GM19193 (cell line): ENCODE data around the gene CCNT2.
A peak's percentile ranks its signal among the peaks of the same experiment; 100 is the strongest.

Source experiments
- POLR2A ChIP-seq: IDR thresholded peaks from 4 replicates; pipeline ENCODE4 v1.6.1; 2011; ENCODE audit not compliant: insufficient read depth, insufficient read length; ENCODE audit errors: extremely low read depth

Gene CCNT2

DNA sequence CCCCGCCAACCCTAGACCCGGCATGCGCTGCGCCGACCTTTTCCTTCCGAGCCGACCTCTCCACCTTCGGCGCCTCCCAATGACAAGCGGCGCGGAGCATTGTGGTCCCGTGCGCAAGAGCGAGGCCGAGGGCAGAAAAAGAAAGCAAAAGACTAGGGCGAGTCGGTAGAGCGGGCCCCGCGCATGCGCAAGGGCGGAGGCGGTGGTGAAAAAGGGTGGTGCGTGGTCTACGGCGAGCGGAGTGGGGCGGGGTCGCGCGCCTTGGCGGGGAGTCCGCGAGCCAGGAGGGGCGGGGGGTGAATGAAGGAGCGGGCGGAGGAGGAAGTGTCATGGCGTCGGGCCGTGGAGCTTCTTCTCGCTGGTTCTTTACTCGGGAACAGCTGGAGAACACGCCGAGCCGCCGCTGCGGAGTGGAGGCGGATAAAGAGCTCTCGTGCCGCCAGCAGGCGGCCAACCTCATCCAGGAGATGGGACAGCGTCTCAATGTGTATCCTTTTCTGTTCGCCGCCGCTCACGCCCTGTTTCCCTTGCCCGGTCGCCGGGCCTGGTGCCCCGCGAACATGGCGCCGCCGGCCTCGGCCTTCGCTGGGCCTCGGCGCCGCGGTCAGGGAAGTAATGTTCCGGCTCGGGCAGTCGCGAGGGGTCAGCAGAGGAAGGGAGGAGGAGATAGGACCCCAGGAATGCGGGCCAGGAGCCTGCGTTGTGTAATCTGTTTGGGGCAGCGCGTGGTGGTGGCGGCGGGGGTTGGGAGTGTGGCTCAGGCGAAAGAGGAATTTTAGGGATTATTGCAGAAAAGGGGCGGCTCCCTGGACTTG lies at the start of gene CCNT2:
TSS of gene CCNT2 (plus strand) at position 297 of the 815 bp plus-strand sequence. CDS start at position 330, 33 bp downstream.
- peak; percentile 74 for TF ChIP-seq POLR2A

DNA sequence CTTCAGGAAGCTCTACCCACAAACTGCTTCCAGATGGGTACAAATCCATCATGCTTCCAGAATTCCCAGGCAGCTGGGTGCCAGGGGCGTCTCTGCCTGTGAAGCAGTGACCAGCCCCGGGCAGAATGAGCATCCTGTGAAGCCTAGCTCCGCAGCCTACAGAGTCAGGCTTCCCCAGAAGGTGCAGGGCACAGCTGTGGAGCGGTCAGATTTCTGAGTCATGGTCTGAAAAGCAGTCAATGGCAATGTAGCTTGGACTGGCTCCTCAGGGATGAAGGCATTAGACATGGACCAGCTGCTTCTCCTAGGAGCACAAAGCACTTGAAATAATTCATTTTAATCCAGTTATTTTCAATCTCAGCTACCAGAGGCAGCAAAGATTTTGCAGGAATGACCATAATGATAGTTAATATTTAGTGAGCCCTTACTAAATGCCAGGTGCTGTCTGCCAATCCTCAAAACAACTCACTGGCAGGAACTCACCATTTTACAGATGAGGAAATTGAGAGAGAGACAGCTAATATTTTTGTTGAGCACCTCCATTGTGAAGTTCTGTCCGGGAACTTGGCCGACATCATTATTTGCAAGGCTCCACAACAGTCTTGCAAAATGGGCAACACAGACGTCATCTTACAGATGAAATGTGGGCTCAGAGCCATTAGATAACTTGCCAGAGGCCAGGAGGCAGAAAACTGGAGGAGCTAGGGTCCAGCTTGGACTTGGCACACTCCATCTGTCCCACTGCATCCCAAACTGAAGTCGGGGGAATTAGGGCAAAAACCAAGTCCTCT lies 48.5 kb upstream of the CCNT2 start:
- no peak for TF ChIP-seq POLR2A

GRCh38 chr2:134873152-134873551 lies 45.5 kb upstream of the CCNT2 start:
- TF ChIP-seq POLR2A = no peak

DNA sequence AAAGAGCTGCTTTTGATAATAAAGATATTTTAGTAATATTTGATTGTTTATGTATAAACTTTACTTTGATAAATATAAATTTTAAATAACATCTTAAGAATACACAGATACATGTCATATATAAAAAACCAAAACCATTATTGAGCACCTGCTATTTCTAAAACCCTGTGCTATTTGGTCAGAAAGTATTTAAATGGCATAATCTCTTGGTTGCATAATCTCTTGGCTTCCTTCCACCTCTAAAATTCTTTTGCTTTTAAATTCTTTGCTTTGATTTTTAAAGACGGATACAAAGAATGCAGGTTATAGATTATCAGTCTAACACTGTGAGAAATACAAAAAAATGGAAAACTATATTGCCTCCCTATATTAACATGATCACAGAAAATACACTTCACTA lies 43.3 kb upstream of the CCNT2 start:
- TF ChIP-seq POLR2A = no peak

DNA sequence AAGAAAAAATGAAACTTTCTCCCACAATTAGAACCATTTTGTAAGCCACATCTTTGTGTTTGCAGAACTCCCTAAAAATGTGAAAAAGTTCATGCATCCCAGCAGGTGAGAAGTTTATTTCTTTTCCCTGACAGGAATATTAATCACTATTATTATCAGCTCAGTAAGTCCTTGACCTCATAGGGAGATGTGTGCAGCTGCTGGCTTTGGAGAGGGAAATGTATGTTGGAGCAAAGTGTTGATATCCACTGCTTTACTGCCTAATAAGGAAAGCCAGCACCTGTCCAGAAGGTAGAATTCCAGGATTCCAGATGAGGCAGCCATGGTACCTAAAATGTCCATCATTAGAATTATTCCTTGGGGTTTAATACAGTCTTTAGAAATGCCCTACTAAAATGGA lies 35.8 kb upstream of the CCNT2 start:
- no peak for TF ChIP-seq POLR2A

- no peak for TF ChIP-seq POLR2A
Measured at GRCh38 chr2:134883552-134884293, 34.9 kb upstream of the CCNT2 start.

GRCh38 chr2:134884435-134884834 lies 34.2 kb upstream of the CCNT2 start:
- no peak for TF ChIP-seq POLR2A

DNA sequence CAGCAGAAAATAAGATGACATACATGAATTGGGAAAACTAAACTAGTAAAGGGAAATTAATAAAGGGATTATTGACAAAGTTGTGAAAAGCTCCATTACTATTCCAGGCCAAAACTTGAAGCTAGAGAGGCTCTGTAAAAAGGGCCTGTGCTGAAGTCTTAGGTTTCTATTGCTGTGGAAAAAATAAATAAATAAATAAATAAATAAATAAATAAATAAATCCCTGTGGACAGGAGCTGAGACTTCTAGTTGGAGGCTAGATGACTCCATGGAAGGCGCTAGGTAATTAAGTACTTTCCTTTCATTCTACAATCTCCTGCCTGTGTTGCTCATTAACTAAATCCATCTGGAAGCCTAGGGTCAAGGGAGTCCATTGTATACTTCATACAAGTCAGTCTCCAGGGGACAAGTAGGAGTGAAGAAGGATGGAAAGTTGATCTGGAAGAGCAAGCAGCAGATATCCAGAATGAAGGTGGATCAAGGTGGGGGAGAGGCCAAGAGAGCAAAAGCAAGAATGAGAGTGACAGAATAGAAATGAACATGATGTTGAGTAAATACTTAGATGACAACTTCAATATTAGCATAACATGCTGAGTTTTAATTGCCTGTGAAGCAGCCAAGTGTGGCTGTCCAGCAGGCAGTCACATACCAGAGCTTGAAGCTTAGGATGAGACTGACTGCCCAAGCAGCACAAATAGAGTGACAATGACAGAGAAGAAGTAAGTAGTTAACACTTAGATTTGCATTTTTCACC lies 26.2 kb upstream of the CCNT2 start:
- TF ChIP-seq POLR2A = no peak

- no peak for TF ChIP-seq POLR2A
Measured at GRCh38 chr2:134897932-134898331, 20.7 kb upstream of the CCNT2 start.

DNA sequence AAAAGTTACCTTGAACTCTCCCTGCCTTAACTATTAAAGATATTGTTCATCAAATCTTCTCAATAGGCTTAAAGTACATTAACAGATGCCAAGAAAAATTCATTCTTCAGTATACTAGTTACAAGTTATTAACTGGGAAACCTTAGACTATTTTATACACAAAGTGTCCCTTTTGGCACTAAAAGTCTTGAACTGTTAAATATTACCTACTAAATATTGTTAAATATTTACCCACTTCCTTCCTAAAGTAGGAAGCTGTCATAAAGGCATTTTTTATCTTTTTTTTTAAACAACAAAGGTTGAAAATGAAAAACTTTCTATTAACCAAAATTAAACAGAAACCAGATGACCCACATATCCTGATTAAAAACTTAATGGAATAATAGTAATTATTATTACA lies 19.4 kb upstream of the CCNT2 start:
- no peak for TF ChIP-seq POLR2A

GRCh38 chr2:134900151-134900550 lies 18.5 kb upstream of the CCNT2 start:
- no peak for TF ChIP-seq POLR2A

DNA sequence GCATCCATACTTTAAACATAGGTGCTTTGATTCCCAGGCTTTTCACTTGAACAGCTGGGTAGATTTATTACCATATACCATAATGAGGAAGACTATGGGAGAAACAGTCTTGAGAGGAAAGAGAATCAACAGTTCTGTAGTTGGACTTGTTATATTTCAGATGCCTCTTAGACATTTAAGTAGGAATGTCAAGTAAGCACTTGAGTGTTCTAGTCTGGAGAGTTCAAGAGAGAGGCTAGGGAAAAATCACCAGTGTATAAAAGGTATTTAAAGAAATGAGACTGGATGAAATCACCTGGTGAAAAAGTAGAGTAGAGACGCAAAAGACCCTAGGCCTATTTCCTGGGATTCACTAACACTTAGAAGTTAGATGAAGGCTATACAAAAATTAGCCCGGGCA lies 13.5 kb upstream of the CCNT2 start:
- no peak for TF ChIP-seq POLR2A

- no peak for TF ChIP-seq POLR2A
Measured at GRCh38 chr2:134906726-134907125, 11.9 kb upstream of the CCNT2 start.

DNA sequence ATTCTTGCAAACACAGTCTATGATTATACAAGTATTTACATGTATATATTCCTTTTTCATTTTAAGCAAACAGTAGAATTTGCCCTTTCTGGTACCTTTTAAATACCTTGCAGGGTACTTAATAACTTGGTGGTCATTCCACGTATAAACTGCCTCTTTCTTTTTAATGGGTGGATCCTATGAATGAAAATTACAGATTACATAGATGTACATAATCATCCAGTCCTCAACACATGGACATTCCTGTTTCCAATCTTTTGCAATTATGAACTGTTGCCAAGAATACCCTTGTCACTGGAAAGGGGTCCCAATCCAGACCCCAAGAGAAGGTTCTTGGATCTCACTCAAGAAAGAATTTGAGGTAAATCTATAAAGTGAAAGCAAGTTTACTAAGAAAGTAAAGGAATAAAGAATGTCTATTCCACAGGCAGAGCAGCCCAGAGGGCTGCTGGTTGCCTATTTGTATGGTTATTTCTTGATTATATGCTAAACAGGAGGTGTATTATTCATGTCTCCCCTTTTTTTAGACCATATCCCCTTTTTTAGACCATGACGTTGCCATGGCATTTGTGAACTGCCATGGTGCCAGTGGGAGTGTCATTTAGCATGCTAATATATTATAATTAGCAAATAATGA lies 7.7 kb upstream of the CCNT2 start:
- no peak for TF ChIP-seq POLR2A
